HG03342 (cell line): ENCODE data around the gene MTHFD1.

Experiments
- ATAC-seq: cut with Tn5 transposase; IDR thresholded peaks from one replicate; pipeline ENCODE4 v1.9.1; 2021; ENCODE audit warnings: mild to moderate bottlenecking, moderate library complexity; ENCODE audit not compliant: unreplicated experiment

Gene MTHFD1

DNA sequence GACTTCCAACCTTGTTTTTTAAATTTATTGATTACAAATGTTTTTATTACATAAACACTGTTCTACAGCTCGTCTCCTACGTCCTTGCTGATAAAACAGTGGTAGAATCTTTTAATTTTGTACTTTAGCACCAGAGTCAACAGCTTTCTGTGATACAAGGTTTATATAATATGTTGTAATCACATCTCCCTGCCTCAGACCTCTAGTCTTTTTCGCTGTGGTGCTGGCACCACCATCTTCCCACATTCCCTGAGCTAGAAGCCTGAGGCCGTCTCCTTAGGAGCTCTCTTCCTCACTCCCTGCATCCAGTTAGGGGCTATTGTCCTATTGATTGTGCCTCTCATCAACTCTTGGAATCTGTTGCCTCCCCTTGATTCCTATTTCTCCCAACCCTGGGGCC is 17.1 kb downstream of the MTHFD1 start:
- ATAC-seq, result no peak

DNA sequence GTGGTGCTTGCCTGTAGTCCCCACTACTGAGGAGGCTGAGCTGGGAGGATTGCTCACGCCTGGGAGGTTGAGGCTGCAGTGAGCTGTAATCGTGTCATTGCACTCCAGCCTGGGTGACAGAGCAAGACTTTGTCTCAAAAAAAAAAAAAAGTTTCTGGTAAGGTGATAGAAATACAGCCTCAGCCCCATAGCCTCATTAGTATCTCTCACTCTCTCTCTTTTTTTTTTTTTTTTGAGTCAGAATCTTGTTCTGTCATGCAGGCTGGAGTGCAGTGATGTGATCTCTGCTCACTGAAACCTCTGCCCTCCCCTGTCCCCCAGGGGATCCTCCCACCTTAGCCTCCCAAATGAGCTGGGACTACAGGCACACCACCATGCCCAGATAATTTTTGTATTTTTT is 19.2 kb downstream of the MTHFD1 start:
- ATAC-seq, result no peak

DNA sequence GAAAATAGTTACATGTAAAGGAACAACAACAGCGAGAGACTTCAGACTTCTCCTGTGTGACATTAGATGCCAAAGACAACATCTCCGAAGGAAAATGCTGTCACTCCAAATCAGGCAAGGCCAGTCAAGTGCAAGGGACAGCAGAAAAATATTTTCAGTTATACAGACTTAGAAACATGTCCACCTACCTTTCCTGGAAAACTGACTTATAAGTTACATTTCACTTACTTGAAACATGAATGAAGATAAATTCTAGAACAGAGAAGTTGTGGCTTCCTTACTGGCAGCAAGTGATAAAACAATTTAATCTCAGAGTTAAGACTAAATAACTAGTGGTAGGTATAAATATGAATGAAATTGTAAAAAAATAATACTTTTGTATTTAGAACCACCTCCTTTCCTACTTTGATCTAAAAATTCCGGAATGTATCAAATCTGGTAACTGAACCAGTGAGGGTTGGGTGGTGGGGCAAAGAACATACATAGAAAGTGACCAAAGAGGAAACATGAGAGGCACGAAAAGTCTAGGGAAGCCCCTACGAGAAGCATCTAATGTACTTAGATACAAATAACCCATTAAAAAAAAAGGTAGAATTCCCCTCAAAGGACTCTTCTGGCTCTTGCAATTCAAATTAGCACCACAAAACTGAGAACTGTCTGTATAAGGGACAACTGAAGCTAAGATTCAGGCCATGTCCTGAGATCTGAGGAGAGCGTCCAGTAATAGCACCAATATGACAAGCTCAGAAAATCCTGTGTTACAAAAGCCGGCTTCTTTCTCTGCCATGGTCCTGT is 21.2 kb downstream of the MTHFD1 start:
- ATAC-seq, result no peak

DNA sequence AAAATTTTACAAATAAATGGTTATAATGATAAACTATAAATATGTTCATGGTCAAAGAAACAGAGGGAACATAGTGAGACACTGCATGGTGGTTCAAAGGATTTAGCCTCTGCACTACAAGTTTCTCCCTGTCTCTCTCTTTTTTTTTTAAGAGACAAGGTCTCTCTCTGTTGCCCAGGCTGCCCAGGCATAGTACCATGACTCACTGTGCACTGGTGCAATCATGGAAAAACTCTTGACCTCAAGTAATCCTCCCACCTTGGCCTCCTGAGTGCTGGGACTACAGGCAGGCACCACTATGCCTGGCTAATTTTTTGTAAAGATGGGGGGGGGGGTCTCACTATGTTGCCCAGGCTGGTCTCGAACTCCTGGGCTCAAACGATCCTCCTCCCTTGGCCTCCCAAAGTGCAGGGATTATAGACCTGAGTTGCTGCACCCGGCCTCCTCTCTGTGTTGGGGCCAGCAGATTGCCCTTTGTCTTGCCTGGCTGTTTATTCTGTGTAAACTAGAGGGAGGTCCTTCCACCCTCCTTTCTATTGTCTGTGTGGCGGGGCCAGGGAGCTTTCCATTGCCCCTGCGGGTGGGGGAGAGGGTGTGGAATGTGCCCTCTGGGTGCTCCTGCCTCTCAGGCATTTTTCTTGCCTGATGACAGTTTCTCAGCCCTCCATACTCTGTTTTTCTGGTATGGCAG is 22.1 kb downstream of the MTHFD1 start:
- ATAC-seq, result no peak

DNA sequence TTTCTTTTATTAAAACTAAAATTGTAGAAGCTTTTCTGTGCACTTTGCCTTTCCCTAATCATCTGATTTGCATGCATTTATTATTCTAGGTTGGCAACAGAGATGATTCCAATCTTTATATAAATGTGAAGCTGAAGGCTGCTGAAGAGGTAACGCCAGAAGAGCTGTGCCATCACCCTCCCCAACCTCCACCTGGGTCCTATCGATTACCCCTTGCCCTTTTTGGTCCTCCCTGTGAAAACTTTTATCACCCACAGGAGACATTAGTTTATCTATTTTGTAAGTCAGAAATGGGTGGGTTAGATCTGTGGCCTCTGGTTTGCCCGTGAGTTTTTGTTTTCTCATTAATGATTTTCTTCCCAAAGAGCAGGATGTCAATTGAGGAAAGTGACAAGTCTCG is 22.8 kb downstream of the MTHFD1 start:
- ATAC-seq, result no peak

DNA sequence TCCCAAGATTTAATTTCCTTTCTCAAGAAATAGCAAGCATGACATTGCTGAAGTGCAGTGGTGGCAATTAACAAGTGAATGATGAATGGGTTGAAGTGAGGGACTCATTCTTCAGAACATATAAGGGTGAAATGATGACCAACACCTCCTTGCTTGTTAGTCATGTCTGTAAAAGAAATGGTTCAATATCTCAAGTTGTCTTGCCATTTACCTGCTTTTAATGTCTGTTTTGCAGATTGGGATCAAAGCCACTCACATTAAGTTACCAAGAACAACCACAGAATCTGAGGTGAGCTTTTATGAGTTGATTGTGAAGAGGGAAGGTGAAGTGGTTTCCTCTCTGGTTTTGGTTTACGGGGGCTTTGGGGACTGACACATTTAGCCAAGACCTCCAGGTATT is 24.1 kb downstream of the MTHFD1 start:
- ATAC-seq, result no peak

DNA sequence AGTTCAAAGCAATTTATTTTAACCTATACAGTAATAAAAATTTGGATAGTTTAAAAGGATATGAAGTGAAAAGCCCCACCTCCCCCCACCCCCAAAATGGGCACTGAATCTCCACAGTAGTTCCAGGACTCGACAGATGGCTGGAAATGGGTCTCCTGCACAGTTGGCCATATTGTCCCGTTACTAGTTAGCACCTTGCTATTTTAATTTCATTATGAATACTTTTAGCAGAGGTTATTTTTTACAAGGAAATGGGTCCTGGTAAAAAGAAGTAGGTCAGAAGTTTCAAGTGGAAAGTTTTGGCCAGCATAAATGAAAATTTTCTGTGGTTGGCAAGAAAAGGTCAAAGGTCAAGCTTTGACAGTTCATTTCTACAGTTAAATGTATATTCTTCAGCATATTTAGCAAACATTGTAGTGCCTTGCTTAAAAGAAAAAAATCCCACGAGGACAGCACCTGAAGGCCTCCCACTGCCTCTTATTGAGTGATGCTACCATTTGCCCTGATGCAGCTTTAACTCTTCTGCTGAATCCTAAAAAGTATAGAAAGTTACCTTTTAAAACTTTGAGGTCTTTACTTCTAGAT is 28.3 kb downstream of the MTHFD1 start:
- no peak for ATAC-seq

DNA sequence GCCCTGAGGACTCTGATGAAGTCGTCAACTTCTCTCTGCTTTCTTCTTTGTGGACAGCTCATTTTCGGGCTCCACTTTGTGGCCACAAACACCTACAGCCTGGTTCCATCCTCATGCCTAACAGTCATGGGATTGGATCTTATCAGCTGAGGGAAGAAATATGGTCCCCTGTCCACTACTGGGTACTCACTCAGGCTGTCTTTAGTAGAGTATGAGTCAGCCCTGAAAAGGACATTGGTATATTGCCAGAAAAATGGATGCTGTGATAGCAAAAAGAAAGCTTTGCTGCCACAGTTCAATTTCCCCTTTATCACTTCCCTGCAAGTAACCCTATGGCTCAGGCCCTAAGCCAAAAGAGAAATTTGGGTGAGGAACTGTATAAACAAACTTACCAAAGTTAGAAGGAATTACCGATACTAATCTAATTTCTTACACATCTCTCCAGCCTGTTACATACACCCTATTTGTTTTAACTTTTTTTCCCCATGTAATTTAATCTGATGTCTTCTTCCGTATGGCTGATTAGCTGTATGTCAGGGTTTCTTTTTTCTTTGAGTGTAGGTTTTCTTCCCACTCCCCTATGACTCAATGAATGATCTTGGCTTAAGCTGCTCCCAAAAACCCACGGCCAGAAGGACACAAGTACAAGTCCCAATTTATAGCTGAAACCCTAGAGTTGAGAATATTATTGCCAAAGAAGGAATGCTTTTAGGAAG is 29.1 kb downstream of the MTHFD1 start:
- no peak for ATAC-seq

DNA sequence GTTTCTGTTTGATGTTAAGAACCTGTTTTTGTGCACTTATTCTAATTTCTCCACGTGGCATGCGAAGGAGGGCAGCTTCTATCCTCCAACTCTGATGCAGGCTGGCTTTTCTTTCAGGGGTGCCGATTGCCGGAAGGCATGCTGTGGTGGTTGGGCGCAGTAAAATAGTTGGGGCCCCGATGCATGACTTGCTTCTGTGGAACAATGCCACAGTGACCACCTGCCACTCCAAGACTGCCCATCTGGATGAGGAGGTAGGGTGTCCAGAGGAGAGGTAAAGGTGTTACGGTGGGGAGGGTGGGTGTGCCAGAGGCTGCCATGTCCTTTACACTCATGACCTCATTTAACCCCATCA is 29.6 kb downstream of the MTHFD1 start:
- ATAC-seq, result no peak

DNA sequence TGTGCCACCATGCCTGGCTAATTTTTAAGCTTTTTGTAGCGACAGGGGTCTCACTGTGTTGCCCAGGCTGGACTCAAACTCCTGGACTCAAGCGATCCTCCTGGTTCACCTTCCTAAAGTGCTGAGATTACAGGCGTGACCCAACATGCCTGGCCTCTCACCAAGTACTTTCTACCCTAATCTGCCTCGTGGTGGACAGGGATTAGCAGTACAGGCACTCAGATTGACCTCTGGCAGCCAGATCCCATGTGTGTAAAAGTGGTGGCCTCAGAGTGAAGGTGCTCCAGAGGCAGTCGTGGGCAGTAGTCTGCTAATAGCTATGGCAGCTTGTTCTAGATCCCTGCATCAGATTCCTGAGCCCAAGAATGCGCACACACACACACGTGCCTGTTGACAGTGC is 30.9 kb downstream of the MTHFD1 start:
- no peak for ATAC-seq

DNA sequence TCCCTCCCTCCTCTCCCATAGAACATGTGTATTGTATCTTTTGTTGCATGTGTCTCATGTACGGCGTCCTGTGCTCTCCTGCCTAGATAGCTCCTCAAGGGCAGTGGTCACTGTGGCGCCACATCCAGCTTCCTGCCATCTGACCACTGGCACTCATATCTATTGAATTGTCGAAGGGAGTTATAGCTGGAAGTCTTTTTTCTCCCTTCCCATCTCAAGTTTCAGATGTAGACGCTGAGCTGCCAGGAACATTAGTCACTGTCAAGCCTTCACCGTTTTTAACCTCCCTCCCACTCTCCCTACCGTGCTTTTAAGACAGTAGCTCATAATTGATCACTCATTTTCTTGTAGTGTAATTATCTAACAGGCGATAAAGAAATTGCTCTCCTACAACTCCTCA is 33.0 kb downstream of the MTHFD1 start:
- no peak for ATAC-seq

DNA sequence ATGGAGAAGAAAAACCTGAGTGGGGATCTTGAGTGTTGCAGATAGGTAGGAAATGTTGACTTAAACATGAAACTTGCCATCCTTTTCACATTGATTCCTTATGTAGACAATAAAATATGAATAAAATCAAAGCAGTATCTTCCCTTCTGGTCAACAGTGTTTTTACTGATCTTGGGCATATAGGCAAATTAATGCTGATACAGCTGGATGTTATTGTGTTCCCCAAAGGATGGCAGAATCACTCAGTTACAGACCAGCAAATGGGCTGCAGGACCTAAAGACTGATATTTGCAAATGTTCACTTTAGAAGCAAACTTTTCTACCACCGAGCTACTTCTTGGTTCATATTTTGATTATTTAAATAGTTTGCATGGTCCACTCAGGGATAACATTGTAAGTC is 33.9 kb downstream of the MTHFD1 start:
- ATAC-seq, result no peak

DNA sequence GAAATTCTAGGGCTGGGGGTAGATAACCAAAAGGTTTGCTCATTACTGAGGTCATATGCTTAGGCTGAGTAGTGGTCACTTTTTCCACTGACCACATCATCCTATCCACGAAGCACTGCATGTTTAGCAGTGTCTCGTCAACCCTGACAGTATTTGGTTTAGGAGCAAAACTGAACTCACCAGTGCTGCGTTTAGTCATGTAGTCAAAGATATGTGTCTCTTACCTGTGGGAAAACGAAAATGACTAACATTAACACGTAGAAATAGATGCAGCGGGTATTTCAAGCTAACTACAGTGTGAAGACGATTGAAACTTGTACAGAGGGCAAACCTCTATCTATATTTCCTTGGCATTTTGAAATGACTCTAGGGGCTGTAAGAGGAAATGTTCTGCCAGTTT is 34.6 kb downstream of the MTHFD1 start:
- ATAC-seq, result no peak

DNA sequence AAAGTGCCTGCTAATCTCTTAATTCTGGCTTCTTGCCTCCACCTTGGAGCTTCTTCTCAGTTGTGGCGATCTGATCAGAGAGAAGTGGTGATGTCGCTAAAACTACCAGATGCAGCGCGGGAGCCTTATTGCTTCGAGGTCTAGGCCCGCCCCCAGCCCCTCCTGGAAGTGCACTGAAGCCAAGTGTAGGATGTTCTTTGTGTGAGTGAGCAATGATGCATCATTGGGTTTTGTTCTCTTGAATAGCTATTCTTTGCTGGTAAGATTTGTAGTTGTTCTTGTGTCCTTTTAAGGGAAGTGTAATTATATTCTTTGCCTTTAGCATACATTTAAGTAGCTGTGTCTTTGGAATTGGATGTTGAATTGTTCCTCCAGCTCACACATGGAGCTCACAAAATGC is 35.8 kb downstream of the MTHFD1 start:
- no peak for ATAC-seq

DNA sequence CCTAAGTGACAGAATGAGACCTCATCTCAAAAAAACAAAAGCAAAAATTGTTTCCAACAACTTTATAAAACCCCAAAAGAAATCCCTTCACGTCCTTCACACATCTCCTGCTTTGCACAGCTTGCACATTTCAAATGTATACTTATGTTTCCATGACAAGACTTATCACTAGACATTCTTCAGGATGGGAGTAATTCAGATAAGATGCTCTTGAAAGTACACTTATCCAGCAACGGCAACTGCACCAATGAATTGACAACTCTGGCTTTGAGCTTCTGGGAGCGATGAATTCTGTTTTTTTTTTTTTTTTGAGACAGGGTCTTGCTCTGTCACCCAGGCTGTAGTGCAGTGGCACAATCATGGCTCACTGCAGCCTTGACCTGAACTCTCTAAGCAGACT is 46.4 kb downstream of the MTHFD1 start:
- no peak for ATAC-seq

DNA sequence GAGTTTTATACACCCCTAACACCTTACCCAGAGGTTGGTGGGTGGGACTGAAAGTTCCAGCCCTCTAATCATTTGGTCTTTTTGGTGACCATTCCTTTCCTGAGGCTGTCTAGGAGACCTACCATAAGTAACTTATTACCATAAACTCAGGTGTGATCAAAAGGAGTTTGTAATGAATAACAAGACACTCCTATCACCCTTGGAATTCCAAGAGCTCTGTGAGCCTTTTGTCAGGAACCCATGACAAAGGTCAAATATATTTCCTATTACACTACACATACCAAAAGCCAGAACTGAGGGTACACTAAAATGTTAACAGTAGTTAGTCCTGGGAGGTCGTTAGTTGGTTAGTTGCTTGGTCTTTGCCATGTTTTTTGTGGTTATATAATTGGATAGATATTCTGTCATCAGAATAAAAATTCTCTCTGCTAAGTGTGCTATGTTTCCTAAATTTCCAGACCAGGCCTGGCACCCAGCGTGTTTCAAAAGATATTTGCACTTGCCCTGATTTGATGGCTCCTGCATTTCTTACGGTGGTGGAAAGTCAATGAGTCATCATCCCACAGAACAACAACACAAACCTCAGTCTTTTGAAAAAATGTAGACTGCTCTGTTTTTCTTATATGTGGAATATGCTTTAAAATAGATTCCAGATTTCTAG is 50.2 kb downstream of the MTHFD1 start:
- no peak for ATAC-seq

DNA sequence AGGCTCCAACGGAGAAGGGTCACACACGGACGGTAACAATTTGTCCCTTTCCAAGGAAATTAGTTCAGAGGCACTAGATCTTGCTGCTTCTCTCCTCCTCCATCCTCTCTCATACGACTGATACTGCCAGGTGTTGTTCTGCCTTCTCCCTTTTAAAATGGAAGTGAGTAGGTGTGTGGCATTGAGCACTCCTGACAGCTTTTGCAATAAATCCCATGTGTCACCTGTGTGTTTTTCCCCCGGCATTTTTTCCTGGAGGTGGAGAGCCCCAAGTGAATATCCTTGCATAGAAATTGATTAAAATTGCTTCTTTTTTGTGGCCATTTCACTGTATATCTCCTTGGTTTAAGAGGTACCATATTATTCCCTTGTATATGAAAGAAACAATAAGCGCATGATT is 51.0 kb downstream of the MTHFD1 start:
- no peak for ATAC-seq

DNA sequence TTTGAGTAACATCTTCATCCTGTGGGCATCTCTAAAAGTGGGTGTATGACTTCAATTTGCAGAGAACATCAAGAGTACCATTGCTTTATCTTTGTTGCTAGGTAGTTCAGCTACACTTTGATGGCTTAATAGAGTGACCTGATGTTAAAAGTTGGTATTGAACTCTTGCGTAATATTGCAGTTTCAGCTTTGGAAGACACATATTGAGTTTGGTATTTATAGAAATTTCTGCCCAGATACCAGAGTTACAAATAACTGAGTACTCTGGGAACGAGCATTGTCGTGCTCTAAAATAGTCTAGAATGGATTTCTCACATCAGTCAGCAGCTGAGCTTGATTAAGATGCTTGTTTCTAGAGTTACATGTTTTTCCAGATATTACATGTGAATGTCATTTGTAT is 52.3 kb downstream of the MTHFD1 start:
- ATAC-seq, result no peak

DNA sequence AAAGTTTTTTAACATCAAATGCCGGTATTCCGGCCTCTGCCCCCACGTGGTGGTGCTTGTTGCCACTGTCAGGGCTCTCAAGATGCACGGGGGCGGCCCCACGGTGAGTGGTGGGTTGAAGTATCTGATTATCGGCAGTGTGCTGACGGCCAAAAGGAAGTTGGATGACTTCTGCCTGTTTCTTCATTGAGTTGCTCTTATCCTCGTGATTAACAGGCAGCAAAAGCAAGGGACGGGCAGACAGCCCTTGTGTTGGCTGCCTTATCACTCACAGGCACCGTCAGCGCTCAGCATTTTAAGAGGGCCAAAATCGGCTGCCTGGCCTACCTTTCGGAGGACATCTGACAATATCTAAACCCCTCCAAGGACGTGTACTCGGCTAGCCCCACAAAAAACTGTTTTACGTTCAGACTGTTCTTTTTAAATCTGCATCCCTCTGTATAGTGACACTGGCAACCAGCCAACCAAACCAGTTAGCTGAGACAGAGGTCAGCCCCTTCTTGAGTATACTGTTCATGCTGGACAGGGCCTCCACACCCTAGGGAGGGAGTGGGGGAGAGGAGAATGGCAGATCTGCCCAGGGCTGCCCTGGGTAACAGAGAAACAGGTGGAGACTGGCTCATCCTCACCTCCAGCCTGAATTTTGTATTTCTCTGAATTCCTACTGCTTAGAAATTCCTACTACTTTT is 54.3 kb downstream of the MTHFD1 start:
- ATAC-seq, result no peak

DNA sequence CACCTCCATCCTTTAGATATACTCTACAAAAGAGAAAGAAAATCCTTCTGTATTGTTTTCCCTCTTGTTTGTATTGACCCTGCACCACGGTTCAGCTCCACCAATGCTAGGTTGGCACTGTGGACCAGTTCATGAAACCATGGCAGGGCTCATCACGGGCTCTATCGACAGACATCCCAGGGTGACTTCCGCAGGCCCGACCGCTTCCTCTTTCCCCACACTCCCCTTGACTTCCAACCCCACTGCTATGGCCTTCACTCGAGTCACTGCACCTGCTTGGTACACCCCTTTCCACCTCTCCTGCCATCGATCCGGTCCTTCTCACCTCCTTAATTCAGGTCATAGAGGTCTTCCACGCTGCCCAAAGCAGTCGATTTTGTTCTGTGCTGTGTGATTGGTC is 56.0 kb downstream of the MTHFD1 start:
- no peak for ATAC-seq
